Adrenal gland (tissue), 12 donors: Measurements from ENCODE around the gene RAX. TPM values are rescaled to one million over a fixed set of nuclear protein-coding genes. Genes with fewer than 3 reads are reported as not detected.

ENCODE experiments used
- DNase-seq, 7 donors: peaks; one replicate each; pipeline ENCODE4 v3.0.0-alpha.2; 2019 to 2020
- H3K27ac ChIP-seq, 5 donors: fragments of 200-600 bp; sonication (generic) in 4 of 5; 1 replicate in 3 of 5; 2 replicates in 2 of 5; pipeline versions ENCODE4 v1.5.1 to v1.8.0; 2016 to 2020; ENCODE audit warnings: mild to moderate bottlenecking in 1 of 5
- H3K27me3 ChIP-seq: fragments of 200-600 bp; 2 replicates; pipeline ENCODE4 v1.8.0; 2021
- H3K36me3 ChIP-seq, 2 donors: fragments of 200-600 bp; replicated peaks in 1 of 2; 1 replicate in 1 of 2; 2 replicates in 1 of 2; pipeline versions ENCODE4 v1.5.1 to v1.8.0; 2018 to 2022
- H3K4me1 ChIP-seq, 2 donors: fragments of 200-600 bp; replicated peaks in 1 of 2; 1 replicate in 1 of 2; 2 replicates in 1 of 2; pipeline versions ENCODE4 v1.5.1 to v1.8.0; 2018 to 2021
- H3K4me3 ChIP-seq, 4 donors: fragments of 200-600 bp; sonication (generic) in 3 of 4; one replicate each; pipeline ENCODE4 v1.5.1; 2016 to 2018
- H3K9me3 ChIP-seq, 3 donors: fragments of 200-600 bp; sonication (generic) in 1 of 3; replicated peaks in 1 of 3; 1 replicate in 2 of 3; 2 replicates in 1 of 3; pipeline versions ENCODE4 v1.5.1 to v1.8.0; 2016 to 2021
- POLR2A ChIP-seq, 2 donors: fragments of 450-650 bp; IDR thresholded peaks; one replicate each; pipeline ENCODE4 v1.6.1; 2017; ENCODE audit warnings: antibody characterized with exemption in 2 of 2, mild to moderate bottlenecking in 2 of 2, moderate library complexity in 1 of 2
- WGBS, 4 donors: extraction: QIAGEN DNeasy Blood & Tissue Kit in 2 of 4; methylation state at CpG; one replicate each; pipeline versions ENCODE4 v1.1.5 to v1.1.7; 2013 to 2017; 5-methylcytosine and 5-hydroxymethylcytosine counted together
- intact Hi-C, 2 donors: fragments of 100-400 bp; cut with DNase I; formaldehyde crosslinking; loops; one replicate each; pipeline versions ENCODE4 v1.14.1 to v1.15.0; 2022 to 2023
- polyA plus RNA-seq, 3 donors: library from polyadenylated mRNA; stranded (reverse); fragments of 200-250 nt in 2 of 3; fragments of 350-450 nt in 1 of 3; fragmentation: Illumina TruSeq in 1 of 3; extraction: RNeasy Lipid Tissue Mini Kit (QIAGEN cat#74804) in 1 of 3; gene quantifications; one replicate each; pipeline ENCODE4 v1.2.3, GENCODE V29; 2013 to 2014
- total RNA-seq, 9 donors: library from RNA; depleted of rRNA in 4 of 9; stranded (reverse); fragments of >200 nt in 4 of 9; fragments of 120-200 nt in 1 of 9; fragmentation: NEBNext Ultra II Directional in 1 of 9; extraction: Animal tissue kit (Norgen Biotek cat#: 25700) in 1 of 9; gene quantifications; one replicate each; pipeline versions ENCODE4 v1.1.0 to v1.2.4, GENCODE V29; 2013 to 2023
- TF ChIP-seq, protein P1 (sequence below), 6 experiments: fragments of 450-650 bp in 4 of 6; fragments of 200-600 bp in 2 of 6; sonication (generic) in 1 of 6; IDR thresholded peaks; 1 replicate in 5 of 6; 2 replicates in 1 of 6; pipeline versions ENCODE4 v1.5.1 to v1.8.0; 2016 to 2021; ENCODE audit warnings: antibody characterized with exemption in 6 of 6, mild to moderate bottlenecking in 2 of 6, moderate library complexity in 1 of 6
- donor health status: healthy with polysubstance abuse.
- donor health status: Bipolar disorder and iron deficiency.
- donor health status: DM: yes; HTN: yes; CAD: no.
- donor health status: DM: no; HTN: no; CAD: no.
- donor health status: DM: no; HTN: no; CAD: no.
- donor health status: DM: yes; HTN: yes; CAD: no.

Gene RAX
- total and polyA plus RNA-seq, 12 donors, result not detected

DNA sequence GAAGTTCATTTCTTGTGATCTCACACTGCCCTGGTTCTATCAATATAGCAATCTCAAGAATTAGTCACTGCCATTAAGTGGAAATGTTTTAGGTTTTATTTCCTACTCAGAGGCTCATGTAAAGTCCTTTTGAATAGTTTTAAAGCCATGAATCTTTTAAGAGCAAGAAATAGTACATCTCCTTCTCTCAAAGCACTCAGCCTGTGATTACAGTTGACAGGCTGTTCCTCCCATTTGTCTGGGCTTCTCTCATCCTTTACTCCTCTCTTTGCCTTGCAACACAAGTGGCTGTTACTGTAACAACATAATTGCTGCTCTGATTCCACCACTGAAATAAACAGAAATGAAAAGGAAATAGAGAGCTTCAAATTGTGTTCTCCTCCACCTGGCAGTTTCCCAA, 34.9 kb downstream of the RAX start:
- Histone ChIP-seq H3K36me3 (no peaks in the 10 kb centered on the region), H3K9me3 (no peaks in the 10 kb centered on the region), H3K27me3 (no peaks in the 10 kb centered on the region), H3K27ac (no peak overlapping the region), H3K4me1 (no peaks in the 10 kb centered on the region), H3K4me3 (no peak overlapping the region)
- no peak for DNase-seq
- intact Hi-C loops, result no loop called here
- TF ChIP-seq, protein P1, sequence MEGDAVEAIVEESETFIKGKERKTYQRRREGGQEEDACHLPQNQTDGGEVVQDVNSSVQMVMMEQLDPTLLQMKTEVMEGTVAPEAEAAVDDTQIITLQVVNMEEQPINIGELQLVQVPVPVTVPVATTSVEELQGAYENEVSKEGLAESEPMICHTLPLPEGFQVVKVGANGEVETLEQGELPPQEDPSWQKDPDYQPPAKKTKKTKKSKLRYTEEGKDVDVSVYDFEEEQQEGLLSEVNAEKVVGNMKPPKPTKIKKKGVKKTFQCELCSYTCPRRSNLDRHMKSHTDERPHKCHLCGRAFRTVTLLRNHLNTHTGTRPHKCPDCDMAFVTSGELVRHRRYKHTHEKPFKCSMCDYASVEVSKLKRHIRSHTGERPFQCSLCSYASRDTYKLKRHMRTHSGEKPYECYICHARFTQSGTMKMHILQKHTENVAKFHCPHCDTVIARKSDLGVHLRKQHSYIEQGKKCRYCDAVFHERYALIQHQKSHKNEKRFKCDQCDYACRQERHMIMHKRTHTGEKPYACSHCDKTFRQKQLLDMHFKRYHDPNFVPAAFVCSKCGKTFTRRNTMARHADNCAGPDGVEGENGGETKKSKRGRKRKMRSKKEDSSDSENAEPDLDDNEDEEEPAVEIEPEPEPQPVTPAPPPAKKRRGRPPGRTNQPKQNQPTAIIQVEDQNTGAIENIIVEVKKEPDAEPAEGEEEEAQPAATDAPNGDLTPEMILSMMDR (IDR thresholded peaks at IDR 0.05), result no peak
- no peak for TF ChIP-seq POLR2A (IDR thresholded peaks at IDR 0.05)

DNA sequence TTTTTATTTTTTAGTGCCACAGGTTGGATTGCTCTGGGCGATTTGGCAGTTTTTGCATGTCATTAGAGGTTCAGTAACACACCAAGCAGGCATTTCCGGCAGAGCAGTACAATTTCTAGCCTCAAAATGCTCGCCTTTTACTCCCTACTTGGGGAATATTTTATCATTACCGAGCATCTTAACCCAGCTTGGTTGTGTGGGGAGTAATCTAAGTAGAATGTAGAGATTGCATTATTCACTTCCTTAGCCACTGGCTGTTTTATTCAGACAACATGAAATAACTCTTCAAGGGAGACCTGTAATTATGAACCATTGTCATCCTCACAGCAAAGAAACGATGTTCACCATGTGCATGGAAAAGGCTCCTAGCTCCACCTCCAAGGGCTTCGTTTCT, 40.2 kb downstream of the RAX start:
- no peaks in the 10 kb centered on the region for H3K36me3 ChIP-seq
- 78 to 88% (median 81%) methylated on average over 6 of the region's 6 CpGs for WGBS, 4 donors
- H3K9me3 ChIP-seq, result no peaks in the 10 kb centered on the region
- no peak for DNase-seq
- no peak for TF ChIP-seq POLR2A (IDR thresholded peaks at IDR 0.05)
- TF ChIP-seq, protein P1 (IDR thresholded peaks at IDR 0.05), result no peak
- intact Hi-C loops, result no loop called here
- no peaks in the 10 kb centered on the region for H3K27me3 ChIP-seq
- no peaks in the 10 kb centered on the region for H3K4me1 ChIP-seq
- H3K4me3 ChIP-seq, result no peak overlapping the region
- no peak overlapping the region for H3K27ac ChIP-seq

DNA sequence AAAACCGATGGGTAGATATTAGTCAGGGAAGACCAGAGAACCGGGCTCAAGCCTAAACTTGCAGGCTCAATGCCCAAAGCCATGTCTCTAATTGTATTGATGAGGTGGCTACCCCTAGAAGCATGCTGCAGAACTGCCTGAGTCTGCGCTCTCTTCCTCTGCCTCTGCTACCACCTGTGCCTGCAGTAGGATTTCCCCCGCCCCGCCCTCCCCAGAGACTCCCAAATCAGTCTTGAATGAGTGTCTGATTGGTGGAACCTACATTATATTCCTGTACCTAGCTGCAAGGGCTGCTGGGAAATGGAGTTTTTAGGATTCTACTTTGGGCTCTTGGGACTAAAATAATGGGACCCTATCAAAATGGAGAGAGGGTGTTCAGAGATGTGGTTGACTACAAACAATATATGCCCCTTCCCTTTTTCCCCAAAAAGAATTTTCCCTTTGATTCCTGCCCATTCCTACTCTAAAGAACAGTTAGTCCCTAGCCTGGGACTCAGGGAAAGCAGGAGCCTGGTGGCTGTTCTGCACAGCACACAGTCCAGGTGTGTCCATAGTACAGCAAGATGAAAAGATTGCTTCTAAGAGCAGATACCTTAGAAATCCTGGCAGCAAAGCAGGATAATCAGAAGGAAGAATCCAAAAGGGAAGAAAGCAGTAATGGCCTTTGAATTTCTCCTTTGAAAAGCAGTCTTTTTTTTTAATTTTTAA, 40.8 kb downstream of the RAX start:
- 61 to 69% (median 66%) methylated on average over 4 to 5 of the region's 5 CpGs for WGBS, 4 donors
- Histone ChIP-seq H3K27me3 (no peaks in the 10 kb centered on the region), H3K4me1 (no peaks in the 10 kb centered on the region), H3K9me3 (no peaks in the 10 kb centered on the region), H3K4me3 (no peak overlapping the region), H3K36me3 (no peaks in the 10 kb centered on the region), H3K27ac (no peak overlapping the region)
- intact Hi-C loops, result no loop called here
- no peak for DNase-seq
- TF ChIP-seq, protein P1 (IDR thresholded peaks at IDR 0.05), result no peak
- TF ChIP-seq POLR2A (IDR thresholded peaks at IDR 0.05), result no peak

DNA sequence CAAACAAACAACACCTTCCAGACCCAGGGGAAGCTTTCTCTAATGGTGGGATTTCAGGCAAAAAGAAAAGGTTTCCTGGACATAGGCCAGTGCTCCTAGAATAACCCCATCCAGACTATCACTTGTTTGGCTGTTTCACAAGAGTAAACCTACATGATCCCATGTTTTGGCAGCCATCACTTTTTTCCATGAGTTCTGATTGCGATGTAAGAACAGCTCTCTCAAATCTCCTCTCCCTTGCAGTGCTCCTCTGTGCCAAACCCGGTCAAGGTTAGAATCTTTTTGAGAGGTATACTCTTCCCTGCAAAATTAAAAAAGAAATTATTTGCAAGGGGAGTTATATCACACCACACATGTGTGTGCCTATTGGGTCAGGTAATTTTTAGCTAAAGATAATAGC, 41.4 kb downstream of the RAX start:
- Histone ChIP-seq H3K36me3 (no peaks in the 10 kb centered on the region), H3K27ac (no peak overlapping the region), H3K4me1 (no peaks in the 10 kb centered on the region), H3K9me3 (no peaks in the 10 kb centered on the region), H3K27me3 (no peaks in the 10 kb centered on the region), H3K4me3 (no peak overlapping the region)
- WGBS, 4 donors, result 86 to 96% (median 88%) methylated on average over 2 of the region's 2 CpGs
- DNase-seq, result no peak
- intact Hi-C loops, result no loop called here
- TF ChIP-seq POLR2A (IDR thresholded peaks at IDR 0.05), result no peak
- TF ChIP-seq, protein P1 (IDR thresholded peaks at IDR 0.05), result no peak
